RWPE1 (cell line): ENCODE results near the gene COL11A1.

Source experiments
- CTCF ChIA-PET: fragments of 350-600 bp; sonication (Branson Sonifier 250); formaldehyde crosslinking; extraction: SDS; loops from one replicate; lab custom pipeline; 2021; lab: Yijun Ruan, JAX
- POLR2A ChIA-PET: fragments of 400-600 bp; formaldehyde crosslinking; extraction: SDS; loops from one replicate; lab custom pipeline; 2020; ENCODE audit warnings: antibody characterized with exemption; ENCODE audit not compliant: low non-redundant PET; lab: Yijun Ruan, JAX
- DNase-seq: peaks from one replicate; pipeline ENCODE4 v3.0.0; 2012; ENCODE audit warnings: low spot score
- H3K27ac ChIP-seq: fragments of 450-650 bp; 2 replicates; pipeline ENCODE4 v1.5.1; 2017
- CTCF ChIP-seq: fragments of 450-650 bp; conservative IDR thresholded peaks from 2 replicates; pipeline ENCODE4 v1.5.1; 2017; ENCODE audit warnings: low read depth, mild to moderate bottlenecking

The COL11A1 gene

GRCh38 chr1:102842606-102843005 is 265.7 kb downstream of the COL11A1 start:
- no peak for TF ChIP-seq CTCF
- ChIA-PET CTCF (interaction anchor here (0.6 kb wide), 1 partner anchor 99 kb away, joined by 3 read pairs; no protein-coding TSS in a partner anchor), POLR2A (no interaction called here)
- H3K27ac ChIP-seq = no peak overlapping the region
- no peak for DNase-seq

- TF ChIP-seq CTCF = no peak
- H3K27ac ChIP-seq = no peak overlapping the region
- CTCF ChIA-PET = no interaction called here
- DNase-seq = no peak
- POLR2A ChIA-PET = no interaction called here
These were observed 267.6 kb downstream of the COL11A1 start for GRCh38 chr1:102840741-102841140.

- TF ChIP-seq CTCF = no peak
- POLR2A ChIA-PET = no interaction called here
- CTCF ChIA-PET = interaction anchor here (0.6 kb wide), 1 partner anchor 66 kb away, joined by 3 read pairs; no protein-coding TSS in a partner anchor
- H3K27ac ChIP-seq = no peak overlapping the region
- DNase-seq = no peak
These were observed 270.3 kb downstream of the COL11A1 start for GRCh38 chr1:102838016-102838415.

GRCh38 chr1:102837551-102837950 is 270.8 kb downstream of the COL11A1 start:
- DNase-seq = no peak
- no peak overlapping the region for H3K27ac ChIP-seq
- ChIA-PET CTCF (no interaction called here), POLR2A (no interaction called here)
- no peak for TF ChIP-seq CTCF

GRCh38 chr1:102836991-102837390 is 271.3 kb downstream of the COL11A1 start:
- ChIA-PET CTCF (no interaction called here), POLR2A (no interaction called here)
- DNase-seq = no peak
- no peak for TF ChIP-seq CTCF
- H3K27ac ChIP-seq = no peak overlapping the region

GRCh38 chr1:102834688-102835320 is 273.5 kb downstream of the COL11A1 start:
- no peak for DNase-seq
- CTCF ChIA-PET = interaction anchor here (0.7 kb wide), 1 partner anchor 642 kb away, joined by 3 read pairs; no protein-coding TSS in a partner anchor
- H3K27ac ChIP-seq = no peak overlapping the region
- POLR2A ChIA-PET = no interaction called here
- TF ChIP-seq CTCF = no peak
